ENCODE data around the gene DOCK10.

Gene DOCK10

DNA sequence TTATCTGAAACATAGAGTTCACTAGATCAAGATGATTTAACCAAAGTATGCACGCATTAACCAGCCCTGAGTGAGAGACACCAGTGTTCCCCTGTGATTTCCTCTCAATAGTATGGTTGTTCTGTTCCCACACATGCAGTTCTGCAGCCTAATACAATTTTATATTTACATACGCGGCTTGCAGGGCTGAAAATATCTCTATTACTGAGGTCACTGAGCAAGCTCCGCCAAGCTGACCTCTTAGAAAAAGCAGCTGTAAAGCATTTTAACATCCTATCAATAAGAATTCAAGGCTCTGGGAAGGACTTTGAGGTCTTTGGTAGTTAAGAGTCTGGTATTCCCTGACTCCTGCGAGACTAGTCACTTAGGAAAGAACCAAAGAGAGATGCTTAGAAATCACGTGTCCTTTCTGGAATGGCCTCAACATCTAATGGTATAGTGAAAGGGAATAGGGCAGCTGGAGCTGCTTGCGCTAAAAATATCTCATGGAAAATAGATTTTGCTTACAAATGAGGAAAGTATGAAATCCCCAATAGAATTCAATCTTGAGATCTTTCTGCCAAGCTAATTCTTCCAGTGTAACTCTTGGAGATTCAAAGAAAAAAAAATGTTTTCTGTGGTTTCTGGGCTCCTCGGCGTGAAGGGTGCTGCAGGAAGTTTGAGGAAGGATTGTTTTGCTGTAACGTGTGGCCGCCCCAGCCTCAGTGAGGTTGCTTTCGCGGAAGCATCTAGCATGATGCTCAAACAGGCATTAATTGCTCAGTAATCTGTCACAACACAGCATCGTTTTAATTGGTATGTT lies 59.2 kb downstream of the DOCK10 start:
- DNase-seq (ENCODE audit: low read depth in 2 of 2, low spot score in 1 of 2): peak in 1 of 2 donors; percentile 24

DNA sequence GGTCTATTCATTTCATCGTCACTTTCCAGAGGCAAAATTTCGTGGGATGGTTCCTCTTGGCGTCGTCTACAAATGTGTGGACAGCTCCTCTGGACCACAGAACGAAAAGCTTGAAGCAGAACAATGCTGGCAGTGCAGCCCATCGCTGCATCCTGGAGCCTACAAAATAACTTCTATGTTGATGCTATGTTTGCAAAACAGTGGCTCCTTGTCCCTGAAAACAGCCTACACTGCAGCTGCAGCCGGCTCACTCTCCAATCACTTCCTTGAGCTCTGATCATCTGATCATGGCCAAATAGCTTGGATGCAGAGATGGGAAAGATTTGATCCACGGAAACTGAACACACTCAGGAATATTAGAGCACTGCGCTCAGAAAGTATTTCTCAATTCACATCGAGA lies 60.0 kb downstream of the DOCK10 start:
- DNase-seq (ENCODE audit: low read depth in 2 of 2, low spot score in 1 of 2): no peak

DNA sequence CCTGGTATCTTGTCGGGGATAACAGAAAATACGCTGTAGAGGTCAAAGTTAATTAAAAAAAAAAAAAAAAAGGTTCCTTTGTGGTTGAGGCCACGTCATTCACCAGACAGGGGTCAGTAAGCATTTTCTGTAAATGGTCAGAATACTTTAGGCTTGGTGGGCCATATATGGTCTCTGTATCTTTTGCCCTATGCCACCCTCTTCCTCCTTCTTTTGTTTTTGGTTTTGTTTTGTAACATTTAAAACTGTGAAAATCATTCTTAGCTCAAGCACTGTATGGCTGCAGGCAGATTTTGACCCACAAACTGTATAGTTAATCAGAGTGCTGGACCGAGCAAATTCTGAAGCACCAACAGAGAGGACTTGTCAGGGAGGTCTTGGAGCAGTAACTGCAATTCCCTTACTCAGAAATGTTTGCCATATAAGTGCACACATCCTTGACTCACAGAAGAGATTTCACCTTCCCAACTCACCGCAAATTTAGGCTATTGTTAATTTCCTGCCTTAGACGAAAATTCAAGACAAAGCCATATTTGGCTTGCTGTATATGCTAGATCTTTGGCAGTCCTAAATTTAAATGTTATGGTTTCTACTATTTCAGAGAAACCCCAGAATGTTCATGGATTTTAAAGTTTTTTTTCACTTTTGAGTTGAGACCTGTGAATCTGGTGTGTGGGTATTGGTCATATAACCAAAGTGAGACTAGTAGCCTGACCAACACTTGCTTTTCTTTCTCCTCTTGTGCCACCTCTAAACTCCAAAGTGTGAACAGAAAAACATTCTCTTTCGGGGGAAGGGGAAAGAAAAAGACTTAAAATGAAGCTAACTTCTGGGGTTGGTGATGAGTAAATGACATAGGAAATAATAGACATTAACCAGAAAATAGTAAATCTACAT lies 65.4 kb downstream of the DOCK10 start:
- no peak for DNase-seq (ENCODE audit: low read depth in 2 of 2, low spot score in 1 of 2)

DNA sequence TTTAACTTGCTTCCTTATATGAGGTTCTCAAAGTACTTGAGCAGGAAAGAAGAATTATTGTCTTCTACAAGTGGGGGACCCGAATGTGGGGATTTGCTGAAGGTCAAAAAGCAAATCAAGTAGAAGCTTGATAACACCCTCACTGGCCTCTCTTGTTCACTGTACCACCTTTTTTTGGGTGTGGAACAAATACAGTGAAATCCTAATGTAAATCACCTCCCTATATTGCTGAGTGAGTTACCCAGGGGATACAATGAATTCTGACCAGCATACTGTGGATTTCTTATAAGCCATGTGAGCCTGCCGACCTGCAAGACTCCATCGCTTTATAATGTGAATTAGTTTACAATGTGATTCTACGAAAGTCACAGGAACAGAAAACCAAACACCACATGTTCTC lies 66.5 kb downstream of the DOCK10 start:
- no peak for DNase-seq (ENCODE audit: low read depth in 2 of 2, low spot score in 1 of 2)

DNA sequence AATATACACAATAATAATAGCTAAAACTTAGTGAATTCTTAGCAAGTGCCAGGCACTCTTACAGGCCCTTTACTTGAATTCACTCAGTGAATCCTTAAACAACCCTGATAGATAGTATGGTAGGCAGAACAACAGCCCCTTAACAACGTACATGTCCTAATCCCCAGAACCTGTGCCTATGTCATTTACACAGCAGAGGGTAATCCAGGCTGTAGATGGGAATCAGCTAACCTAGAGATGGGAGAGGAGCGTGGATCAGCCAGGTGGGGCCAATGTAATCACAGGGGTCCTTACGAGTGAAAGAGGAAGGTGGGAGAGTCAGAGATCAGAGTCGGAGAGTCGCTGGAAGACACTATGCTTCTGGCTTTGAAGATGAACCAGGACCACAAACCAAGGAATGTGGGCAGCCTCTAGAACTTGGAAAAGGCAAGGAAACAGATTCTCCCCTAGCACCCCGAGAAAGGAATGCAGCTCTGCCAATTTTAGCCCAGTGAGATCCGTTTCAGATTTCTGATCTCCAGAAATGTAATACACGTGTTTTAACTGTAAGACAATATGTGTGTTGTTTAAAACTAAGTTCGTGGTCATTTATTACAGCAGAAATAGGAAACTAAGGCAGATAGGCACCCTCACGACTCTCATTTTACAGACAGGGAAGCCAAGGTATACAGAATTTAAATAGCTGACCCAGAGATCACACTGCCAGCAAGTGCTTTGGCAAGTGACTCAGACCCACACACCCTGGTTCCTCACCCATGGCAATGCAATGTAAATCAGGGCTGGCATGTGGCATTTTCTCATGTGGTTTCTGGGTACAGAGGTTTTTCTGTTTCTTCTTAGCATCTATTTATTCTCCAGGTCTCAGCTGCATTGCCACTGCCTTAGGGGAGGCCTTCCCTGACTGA lies 68.9 kb downstream of the DOCK10 start:
- DNase-seq (ENCODE audit: low read depth in 2 of 2, low spot score in 1 of 2): peak in 1 of 2 donors; percentile 4

DNA sequence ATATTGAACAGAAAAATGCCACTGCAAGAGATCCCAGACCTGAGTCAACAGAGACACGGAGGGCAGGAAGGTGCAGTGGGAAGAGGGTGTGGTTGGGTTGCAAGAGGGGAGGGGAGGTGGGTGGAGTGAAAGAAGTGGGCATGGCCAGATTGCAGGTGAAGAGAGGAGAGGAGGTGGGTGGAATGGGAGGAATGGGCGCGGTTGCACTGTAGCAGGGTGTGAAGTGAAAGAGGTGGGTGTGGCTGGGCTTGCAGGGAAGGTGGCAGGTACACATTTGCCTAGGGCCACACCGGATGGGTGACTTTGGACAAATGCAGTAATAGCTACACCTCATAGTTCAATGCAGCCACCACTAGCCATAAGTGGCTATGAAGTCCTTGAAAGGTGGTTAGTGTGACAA lies 71.1 kb downstream of the DOCK10 start:
- DNase-seq (ENCODE audit: low read depth in 2 of 2, low spot score in 1 of 2): no peak

DNA sequence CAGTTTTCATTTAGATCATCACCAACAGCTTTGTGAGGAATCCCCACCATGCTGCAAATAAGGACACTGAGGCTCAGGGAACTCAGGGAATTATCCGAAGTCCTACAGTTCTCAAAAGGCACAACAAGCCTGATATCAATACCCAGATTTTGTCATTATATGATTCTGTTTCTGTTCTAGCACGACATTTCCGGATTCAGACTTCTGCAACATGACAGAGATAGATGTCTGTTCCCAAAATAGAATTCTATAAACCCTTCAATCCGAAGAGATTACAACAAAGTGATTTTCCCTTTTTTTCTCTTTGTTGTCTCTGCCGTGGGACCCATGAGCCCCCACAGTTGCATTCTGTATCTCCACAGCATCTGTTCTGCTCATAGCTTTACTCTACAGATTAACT lies 72.0 kb downstream of the DOCK10 start:
- no peak for DNase-seq (ENCODE audit: low read depth in 2 of 2, low spot score in 1 of 2)

DNA sequence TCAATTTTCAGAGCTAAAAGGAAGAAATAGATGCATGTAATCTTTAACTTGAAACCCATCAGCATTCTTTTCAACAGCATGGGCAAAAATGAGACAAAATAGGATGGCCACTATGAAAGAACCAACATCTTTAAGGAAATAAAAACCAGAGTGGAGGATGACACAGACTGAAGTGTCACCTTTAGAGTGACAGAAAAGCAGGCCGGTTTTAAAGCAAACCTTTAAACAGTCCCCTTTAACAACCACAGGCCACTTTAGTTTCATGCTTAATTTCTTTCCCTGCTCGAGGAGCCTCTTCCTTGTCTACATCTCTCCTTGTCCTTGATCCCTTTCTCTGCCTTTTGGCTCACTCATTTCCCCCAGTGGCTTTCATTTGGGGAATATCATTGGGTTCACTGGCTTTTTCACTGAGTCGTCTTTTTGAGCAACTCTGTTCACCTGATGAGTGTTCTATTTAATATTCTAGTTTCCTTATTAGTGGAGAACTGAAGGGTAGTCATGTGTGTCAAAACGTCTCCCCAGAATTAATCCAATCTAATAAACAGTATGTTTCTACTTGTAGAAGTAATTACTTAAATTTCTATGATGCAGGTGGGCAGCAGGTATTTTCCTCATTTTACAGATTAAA lies 72.5 kb downstream of the DOCK10 start:
- DNase-seq (ENCODE audit: low read depth in 2 of 2, low spot score in 1 of 2): no peak

DNA sequence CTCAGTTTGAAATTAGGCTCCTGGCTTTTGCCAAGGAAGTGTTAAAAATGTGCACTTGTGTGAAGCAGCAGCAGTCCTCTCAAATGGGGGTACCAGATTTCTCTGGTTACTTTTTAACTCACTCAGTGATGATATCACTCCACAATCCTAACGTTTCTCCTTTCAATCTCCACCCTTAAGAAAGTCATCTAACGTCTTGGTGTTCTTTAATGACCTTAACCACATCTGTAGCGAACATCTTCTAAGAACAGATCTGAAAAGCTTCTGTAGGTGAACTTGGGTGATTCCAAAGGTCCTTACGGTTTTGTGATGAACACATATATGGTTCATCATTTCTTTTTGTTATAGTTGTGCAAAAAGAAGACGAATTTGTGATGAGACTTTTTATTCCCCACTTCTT lies 73.2 kb downstream of the DOCK10 start:
- no peak for DNase-seq (ENCODE audit: low read depth in 2 of 2, low spot score in 1 of 2)

DNA sequence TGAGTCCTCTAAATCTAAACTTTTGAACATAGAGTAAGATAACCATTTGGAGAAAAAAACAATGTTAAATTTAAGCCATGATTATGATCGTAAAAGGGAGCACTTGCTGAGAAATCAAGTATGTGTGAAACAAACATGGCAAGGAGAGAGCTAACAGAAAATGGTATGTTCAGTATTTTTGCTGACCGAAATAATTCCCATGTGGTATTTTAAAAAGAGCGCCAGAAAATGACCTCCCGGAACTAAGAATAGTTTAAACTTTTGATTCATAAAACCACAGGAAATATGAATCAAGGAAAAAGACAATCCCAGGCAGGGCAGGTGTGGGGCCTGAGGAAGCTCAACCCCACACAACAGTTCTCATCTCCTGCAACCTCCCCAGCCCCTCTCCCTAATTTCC lies 74.2 kb downstream of the DOCK10 start:
- no peak for DNase-seq (ENCODE audit: low read depth in 2 of 2, low spot score in 1 of 2)

DNA sequence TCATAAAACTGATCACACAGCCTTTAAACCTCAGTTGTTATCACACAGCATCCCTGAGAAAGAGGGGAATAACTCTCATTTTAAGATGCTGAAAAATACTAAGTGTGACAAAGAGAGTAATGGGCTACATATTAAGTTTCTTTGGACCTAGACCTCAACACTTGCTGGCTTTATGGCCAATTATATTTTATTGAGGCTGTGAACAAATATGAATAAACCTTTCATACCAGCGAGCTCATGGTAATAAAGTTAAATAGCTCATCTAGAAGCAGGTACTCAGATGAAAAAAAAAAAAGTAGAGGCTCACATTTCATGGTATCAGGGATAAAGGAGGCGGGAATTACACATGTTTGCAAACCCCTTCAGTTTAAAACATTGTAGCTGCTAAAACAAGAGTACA lies 75.7 kb downstream of the DOCK10 start:
- DNase-seq (ENCODE audit: low read depth in 2 of 2, low spot score in 1 of 2): no peak

DNA sequence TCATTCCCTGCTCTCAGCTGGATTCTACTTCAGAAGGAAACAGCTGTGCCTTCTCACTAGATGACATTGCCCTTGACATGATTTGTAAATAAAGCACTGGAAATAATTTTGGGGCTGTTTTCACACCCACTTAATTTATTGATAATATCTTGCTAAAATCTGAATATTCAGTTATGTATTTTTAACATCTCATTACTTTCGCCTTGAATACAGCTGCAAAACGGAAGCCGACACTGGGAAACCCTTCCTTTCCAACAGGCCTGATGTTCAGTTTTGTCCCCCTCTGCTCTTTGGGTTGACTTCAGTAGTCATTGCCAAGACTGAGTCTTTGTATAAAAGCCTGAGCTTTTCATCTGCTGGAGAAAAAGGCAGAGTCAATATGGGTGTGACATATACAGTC lies 82.7 kb downstream of the DOCK10 start:
- DNase-seq (ENCODE audit: low read depth in 2 of 2, low spot score in 1 of 2): no peak

DNA sequence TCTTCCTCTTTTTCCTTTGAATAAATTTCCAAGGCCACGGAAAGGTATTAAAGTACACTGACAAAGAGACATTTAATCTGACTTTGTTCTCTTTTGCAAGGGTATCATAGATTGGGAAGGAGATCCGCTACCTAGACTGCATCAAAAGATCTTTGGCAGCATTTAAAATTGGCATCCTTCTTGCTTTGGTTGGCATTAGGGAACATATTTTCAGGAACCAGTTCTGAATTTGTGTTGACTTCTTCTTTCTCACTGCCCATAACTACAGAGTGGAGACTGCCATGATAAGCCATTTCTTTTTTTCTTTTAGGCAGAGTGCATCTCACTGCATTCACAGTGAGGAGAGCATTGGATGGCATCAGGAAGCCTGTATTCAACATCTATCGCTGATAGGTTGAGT lies 83.4 kb downstream of the DOCK10 start:
- no peak for DNase-seq (ENCODE audit: low read depth in 2 of 2, low spot score in 1 of 2)

DNA sequence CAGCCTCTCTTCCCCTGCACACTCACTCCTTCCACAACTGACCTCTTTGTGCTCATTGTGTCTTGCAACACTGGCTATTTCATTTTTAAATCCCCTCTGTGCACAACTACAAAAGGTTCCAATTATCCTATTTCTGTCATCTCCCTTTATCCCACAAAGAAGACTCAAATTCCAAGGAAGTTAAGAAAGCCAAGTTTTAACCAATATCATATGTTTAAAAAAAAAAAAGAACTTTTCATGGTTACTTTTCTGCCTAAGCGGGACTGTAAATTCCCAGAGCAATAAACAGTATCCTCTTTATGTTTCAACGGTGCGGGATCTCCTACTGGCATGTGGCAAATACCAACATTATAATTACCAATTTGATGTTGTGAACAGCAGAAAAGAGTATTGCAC lies 83.8 kb downstream of the DOCK10 start:
- DNase-seq (ENCODE audit: low read depth in 2 of 2, low spot score in 1 of 2): no peak

DNA sequence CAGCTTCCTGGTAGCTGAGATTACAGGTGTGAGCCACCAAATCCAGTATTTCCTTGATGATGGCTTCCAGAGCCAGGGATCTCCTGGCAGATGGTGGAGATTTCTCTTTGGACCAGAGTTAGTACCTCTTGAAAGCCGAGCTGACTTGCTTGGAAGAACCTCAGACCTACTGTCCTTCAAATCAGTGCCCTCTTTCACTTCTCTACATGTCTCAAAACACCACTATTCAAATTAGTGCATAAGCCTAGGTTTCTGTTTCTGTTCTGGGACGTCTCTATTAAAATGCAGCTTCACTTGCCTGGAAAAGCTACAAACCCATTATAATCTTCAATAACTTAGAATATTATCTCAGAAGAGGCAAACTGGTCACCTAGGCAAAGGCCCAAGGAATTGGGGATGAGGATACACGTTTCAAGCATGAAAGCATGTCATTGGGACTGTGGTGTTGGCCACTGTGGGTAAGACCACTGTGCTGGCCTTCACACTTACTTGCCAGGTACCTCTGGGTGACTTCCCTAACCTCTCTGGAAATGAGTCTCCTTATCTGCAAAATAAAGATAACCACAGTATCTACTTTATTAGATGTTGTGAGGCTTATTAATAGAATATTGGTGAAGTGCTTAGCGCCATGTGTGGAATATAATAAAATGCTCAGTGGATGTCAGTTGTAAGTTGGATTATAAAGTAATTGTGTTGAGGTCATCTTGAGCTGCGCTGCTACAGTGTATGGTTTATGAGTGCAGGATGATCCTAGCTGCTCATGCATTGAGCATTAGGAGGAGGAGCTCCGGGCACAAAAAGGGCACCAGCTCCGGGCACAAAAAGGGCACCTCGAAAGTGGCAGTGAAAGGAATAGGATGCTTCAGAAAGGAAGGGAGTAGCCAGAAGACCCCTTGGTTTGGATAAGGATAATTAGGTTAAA lies 84.5 kb downstream of the DOCK10 start:
- no peak for DNase-seq (ENCODE audit: low read depth in 2 of 2, low spot score in 1 of 2)

DNA sequence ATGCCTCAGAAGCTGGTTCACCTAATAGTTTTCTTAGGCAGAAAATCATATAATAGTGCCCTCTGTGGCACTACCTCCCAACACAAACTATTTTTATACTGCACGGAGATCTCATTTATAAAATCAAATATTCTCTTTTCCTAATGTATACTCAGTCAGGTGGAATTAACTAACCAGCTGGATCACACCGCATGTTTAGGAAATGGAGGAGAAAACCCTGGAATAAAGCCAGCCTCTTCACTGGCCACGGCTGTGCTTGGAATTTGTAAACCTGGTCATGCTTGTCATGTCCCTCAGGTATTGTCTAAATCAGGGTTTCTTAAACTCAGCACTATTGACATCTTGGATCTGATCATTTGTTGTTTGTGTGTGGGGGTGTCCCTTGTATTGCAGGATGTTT lies 85.6 kb downstream of the DOCK10 start:
- DNase-seq (ENCODE audit: low read depth in 2 of 2, low spot score in 1 of 2): no peak

DNA sequence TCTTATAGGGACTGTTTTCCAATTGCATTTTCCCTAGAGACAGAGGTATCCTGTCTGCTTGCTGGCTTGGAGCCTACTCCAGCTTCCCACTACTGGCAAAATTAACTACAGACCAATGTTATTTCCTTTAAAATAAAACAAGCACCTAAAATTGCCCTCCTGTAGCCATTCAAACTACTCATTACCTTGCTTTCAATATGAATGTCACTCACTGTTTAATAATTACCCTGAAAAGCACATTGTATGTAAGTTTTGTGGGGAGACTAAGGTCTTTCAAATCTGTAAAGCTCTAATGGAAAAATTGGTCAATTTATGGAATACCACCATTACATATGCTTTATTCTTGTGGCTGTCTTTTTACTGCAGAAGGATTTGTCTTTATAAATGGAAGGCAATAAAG lies 87.3 kb downstream of the DOCK10 start:
- no peak for DNase-seq (ENCODE audit: low read depth in 2 of 2, low spot score in 1 of 2)

DNA sequence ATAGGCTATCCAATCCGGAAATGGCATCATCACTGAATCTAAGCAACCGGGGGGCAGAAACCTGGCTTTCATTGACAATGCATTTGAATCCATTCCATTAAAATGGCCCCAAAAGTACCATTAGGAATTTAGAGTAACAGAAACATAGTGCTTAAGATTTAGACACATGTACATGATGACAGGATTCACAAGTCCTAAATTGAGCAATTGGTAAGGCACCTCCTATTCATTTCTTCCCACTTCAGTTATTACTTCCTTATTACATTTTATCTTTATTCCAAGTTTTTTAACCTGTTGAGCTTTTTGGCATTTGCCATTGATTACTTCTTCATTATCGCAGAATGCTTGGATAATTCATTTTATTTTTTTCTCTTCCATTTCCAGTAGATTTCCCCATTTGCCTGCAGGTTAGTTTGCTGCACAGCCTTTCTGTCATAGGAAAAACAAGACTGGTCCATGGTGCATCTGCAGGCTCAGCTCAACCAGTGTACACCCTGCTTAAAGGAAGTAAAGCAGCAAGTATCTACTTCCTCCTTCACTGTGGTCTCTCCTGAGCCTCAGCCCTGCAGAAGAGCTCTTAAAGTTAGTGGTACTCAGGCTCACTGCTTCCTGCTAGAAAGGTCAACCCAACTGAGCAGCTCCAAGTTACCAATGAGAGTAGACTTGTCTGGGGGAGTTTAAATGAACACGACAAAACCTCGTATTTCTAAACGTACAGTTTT lies 89.2 kb downstream of the DOCK10 start:
- no peak for DNase-seq (ENCODE audit: low read depth in 2 of 2, low spot score in 1 of 2)
